GM21619 (cell line): ENCODE data around the gene CTNNA2.

ENCODE experiments used
- ATAC-seq: cut with Tn5 transposase; IDR thresholded peaks from one replicate; pipeline ENCODE4 v1.9.1; 2021; ENCODE audit not compliant: unreplicated experiment

Gene CTNNA2

DNA sequence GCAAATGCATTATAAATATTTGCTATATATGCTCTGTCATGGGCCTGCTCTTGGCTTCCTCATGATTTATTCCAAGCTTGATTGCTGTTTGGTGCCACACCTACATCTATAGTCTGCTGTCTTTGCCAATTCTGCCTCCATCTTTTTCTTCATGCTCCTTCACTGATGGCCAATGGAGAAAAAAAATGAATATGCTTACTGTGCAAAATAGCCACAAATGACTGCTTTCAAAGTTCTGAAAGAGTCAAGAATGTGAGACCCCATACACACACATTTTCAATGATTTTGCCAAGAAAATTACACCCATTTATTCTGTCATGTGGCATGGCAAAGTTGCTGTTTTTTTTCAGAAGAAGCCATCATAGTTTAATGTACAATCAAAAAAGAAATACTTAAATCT, 1097.3 kb downstream of the CTNNA2 start:
- ATAC-seq: no peak

DNA sequence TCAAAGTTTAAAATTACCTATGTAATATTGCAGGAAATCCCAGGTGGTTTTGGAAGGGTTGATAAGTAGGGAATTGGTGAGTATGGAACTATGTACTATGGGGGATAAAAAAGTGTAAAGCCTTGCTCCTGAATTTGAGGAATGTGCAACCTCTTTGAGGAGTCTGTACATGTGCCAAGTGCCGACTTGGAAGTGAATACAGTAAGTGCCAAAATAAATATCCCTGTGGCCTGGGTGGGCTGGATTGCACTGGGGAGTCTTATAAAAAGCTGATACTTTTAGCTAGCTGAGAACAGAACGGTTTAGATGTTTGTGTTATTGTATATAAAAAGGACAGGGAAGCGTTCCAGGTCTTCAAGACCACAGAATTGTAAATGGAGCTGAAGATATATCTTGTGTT, 1108.8 kb downstream of the CTNNA2 start:
- no peak for ATAC-seq

DNA sequence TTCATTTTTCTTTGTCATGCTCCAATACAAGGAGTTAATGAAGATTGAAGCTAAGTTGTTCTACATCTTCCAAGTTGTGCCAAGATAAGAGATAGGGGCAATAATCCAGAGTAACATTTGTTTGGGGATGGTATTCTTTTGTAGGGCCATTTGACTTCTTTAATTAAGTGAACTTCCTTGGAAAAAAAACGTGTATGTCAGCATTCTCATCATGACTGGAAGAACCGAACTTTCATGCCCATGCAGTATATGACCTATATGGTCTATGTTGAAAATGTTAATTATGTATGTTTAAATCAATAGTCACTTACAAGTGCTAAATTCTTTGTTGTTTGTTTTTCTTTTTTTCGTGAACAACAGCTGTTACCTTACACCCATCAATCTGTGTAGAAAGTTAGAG, 1111.2 kb downstream of the CTNNA2 start:
- no peak for ATAC-seq

DNA sequence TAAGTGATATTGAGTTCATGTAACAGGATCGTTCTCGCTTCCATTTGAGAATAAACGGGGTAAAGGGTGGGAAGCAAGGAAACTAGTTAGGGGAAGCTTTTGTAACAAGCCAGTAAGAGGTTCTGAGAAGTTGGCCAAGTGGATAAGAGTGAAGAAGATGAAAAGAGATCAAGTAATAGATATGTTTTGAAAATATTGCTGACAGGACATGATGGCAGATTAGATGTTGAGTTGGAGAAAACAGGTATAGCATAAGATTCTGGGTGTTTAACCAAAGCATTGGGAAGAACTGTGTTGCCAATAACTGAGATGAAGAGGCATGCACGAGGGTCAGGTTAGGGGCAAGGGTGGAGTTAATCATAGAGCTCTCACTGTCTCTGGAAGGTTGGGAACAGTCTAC, 1121.7 kb downstream of the CTNNA2 start:
- no peak for ATAC-seq

DNA sequence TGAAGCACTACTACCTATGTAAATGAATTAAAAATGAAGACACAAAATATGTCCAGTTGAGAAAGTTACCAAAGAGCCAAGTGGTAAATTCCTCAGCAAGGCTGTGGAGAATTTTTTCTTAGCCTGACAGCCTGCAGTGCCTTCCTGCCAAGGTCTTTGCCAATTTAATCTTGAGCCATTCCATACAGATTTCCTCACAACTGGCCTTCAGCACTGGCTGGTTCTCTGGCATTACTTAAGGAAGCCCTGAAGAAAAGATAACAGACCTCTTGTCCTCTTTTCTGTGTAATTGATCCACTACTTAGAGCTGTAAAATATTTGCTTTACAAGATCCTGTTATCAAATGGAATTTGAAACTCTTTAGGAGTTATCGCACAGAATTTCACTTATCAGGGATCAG, 1125.9 kb downstream of the CTNNA2 start:
- ATAC-seq: no peak

DNA sequence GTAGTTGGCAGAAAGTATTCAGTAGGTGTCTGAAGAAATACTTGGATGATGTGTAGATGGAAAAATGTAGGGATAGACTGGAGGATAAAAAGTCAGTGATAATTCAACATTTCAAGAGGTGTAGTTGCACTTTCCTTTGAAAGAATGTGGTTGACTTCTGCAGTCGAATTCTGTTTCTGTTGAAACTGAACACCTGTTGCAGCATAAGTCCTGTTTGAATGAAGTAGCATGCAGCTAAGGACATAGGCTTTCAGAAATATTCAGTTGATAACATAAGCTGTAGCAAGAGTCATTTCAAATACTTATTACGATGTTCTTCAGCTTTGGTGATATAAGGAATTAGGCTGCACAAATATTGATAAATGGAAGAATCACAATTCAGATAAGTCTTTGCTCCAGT, 1129.6 kb downstream of the CTNNA2 start:
- ATAC-seq: no peak

DNA sequence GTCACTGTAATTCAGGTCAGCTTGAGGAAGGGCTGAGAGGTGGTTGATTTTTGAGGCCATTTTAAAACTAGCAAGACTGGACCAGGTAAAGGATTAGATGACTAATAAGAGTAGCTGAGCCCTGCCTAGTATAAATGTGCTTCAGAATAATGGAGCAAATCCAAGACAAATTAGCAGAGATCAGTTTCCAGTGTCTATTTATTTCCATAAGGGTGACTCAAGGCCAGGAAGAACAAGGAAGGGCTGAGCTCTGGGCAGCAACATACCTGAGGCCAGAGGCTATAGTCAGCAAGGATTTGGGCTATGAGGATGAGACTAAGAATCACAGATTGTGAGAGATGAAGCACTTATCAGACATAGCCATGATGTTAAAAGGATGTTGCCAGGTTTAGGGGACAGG, 1130.7 kb downstream of the CTNNA2 start:
- no peak for ATAC-seq

DNA sequence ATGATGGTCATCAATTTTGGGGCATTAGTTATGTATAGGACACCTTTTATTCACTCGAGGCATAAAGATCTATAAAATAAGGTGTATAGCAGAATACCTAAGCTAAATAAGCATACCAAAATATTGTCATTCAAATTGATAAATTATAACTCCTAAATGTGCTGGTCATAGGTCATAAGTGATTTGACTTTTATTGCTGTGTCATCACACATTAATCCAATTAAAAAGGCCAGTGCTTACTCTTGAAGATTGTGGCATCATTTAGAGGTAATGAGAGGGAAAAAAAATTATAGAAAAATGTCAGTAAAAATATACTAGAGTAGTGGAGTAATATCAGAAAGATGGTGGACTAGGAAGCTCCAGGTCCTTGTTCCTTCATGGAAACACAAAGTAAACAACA, 1138.6 kb downstream of the CTNNA2 start:
- no peak for ATAC-seq

DNA sequence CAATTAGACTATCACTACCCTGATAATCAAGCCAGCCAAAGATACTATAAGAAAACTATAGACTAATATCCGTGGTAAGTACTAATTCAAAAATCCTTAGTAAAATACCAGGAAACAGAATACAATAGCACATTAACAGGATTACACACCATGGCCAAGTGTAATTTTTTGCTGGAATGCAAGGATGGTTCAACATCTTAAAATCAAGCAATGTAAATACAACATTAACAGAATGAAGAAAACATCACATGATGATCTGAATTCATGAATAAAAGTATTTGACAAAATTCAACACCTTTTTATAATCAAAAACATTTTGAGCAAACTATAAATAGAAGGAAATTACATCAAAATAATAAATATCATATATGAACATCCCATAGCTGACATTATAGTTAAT, 1142.4 kb downstream of the CTNNA2 start:
- ATAC-seq: no peak

DNA sequence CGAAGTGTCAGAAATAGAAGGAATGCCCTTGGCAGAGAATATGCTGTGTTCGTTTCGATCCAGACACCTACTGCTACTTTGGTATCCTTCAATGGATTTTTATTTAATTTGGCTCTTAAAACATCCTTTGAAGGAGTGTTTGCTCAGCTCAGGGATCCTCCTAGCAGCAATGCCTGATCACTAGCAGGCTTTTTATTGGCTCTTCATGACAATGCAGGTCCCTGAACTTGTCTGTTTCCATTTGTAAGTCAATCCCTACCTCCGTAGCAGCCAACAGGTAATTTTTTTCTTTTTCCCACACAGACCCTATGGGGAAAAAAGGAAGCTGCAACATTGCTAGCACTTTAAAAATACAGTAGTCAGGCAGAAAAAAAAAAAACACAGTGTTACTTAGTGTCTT, 1157.9 kb downstream of the CTNNA2 start:
- ATAC-seq: no peak

DNA sequence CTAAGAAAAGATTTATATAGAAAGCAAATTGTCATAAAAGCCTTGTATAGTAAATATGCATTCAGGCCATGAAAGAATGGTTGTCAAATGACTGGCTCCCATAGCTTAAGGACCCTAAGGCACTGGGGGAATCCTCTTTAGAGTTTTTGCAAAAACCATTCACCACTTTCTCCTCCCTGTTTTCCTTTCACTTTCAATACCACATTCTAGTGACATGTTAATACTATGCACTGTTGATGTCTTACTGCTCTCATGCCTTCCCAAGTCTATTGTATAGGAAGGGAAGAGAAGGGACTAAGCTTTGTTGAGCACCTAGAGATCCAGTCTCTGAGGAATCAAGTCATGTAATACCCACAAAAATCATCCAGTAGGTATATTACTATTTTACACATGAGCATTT, 1174.7 kb downstream of the CTNNA2 start:
- ATAC-seq: no peak

DNA sequence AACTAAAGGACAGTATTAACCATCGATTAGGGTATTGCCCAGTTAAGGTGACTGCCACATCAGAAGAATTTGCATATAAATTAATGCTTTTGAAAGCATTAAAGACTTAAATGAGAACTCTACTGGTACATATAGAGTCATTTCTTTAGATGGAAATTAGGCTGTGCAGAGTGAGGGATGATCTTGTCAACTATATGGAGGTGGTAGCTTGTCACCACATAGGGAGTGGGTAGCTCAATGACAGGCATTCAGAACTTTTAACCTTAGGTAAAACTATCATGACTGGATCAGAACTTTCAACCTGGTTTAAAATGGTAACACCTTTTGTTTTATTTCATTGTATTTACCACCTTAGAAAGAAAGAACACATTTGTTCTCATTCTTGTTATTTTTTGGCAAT, 1176.3 kb downstream of the CTNNA2 start:
- ATAC-seq: no peak
